Measurements from ENCODE around the gene KCNQ2.

DNA sequence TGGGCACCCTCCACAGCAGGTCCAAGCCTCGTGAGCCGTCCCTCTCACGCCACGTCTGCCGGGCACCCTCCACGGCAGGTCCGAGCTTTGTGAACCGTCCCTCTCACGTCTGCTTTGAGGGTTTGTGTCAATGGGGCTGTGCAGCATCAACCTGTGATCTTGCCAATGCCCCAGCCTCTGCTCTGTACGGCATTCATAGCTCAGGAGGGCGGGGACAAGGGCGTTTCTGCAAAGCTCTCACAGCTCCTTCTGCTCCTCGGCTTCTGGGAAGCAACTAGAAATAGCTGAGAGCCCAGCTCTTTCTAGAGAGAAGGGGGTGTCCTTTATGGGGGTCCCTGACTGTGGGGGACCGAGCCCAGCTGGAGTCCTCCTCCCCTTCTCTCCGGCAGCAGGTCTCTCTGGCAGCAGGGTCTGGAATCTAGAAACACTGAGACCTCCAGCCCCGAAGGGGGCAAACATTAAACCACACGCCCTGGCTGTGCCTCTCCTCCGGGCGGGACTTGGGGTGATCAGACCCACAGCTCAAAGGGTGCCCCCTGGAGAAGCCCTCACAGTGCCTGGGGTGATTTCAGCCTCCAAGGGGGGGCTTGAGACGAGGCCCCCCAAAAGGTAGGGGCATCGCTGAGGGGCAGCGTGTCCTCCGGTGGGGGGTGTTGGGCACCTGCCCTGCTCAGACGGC lies 70.1 kb downstream of the KCNQ2 start:
- TF ChIP-seq YY1 (IDR thresholded peaks at IDR 0.05; ENCODE audit: insufficient read depth, insufficient read length) (no peak), ZNF274 (IDR thresholded peaks at IDR 0.05; ENCODE audit: low read depth, low read length) (no peak)

All from NT2/D1 (cell line).